Measurements from ENCODE around the gene ENDOV.

The ENDOV gene

GRCh38 chr17:80437532-80437931, 22.6 kb downstream of the ENDOV start:
- no peak overlapping the region for H3K4me3 ChIP-seq (ENCODE audit: low read length)
- peaks cover 7% of the 10 kb centered on the region for H3K27me3 ChIP-seq (ENCODE audit: control insufficient read depth, insufficient read depth, low read length)
- no peaks in the 10 kb centered on the region for H3K4me1 ChIP-seq (ENCODE audit: control insufficient read depth, low read depth, low read length)
- no peak overlapping the region for H3K27ac ChIP-seq (ENCODE audit: low read length)
- no peaks in the 10 kb centered on the region for H3K9me3 ChIP-seq (ENCODE audit: control insufficient read depth, low read depth, low read length)
- H3K36me3 ChIP-seq (ENCODE audit: control insufficient read depth, low read depth, low read length), result no peaks in the 10 kb centered on the region
- H3K9ac ChIP-seq (ENCODE audit: low read length), result no peak overlapping the region

DNA sequence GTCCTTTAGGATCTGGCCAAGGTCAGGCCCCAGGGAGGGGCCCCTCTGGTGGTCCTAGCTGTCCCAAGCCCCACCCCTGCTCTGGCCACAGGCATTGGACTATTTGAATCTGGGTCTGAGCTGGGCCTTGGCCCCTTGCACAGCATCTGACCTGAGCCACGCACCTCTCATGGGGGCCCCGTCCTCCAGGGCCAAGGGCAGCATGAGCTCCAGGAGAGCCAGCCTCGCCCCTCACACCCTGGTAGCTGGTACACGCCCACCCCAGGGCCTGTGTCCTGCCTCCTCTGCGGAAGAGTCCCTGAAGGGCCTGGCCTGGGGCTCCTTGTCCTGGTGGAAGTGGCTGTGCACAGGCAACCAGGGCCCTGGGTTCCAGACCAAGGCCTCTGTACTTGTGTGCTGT, 23.8 kb downstream of the ENDOV start:
- H3K9ac ChIP-seq (ENCODE audit: low read length), result no peak overlapping the region
- no peaks in the 10 kb centered on the region for H3K36me3 ChIP-seq (ENCODE audit: control insufficient read depth, low read depth, low read length)
- no peak overlapping the region for H3K27ac ChIP-seq (ENCODE audit: low read length)
- no peaks in the 10 kb centered on the region for H3K9me3 ChIP-seq (ENCODE audit: control insufficient read depth, low read depth, low read length)
- H3K4me3 ChIP-seq (ENCODE audit: low read length), result no peak overlapping the region
- no peaks in the 10 kb centered on the region for H3K4me1 ChIP-seq (ENCODE audit: control insufficient read depth, low read depth, low read length)
- H3K27me3 ChIP-seq (ENCODE audit: control insufficient read depth, insufficient read depth, low read length), result peaks cover 19% of the 10 kb centered on the region

GRCh38 chr17:80439499-80439898, 24.5 kb downstream of the ENDOV start:
- no peak overlapping the region for H3K27ac ChIP-seq (ENCODE audit: low read length)
- H3K27me3 ChIP-seq (ENCODE audit: control insufficient read depth, insufficient read depth, low read length), result peaks cover 19% of the 10 kb centered on the region
- H3K9me3 ChIP-seq (ENCODE audit: control insufficient read depth, low read depth, low read length), result no peaks in the 10 kb centered on the region
- no peaks in the 10 kb centered on the region for H3K4me1 ChIP-seq (ENCODE audit: control insufficient read depth, low read depth, low read length)
- H3K36me3 ChIP-seq (ENCODE audit: control insufficient read depth, low read depth, low read length), result no peaks in the 10 kb centered on the region
- H3K9ac ChIP-seq (ENCODE audit: low read length), result no peak overlapping the region
- no peak overlapping the region for H3K4me3 ChIP-seq (ENCODE audit: low read length)

DNA sequence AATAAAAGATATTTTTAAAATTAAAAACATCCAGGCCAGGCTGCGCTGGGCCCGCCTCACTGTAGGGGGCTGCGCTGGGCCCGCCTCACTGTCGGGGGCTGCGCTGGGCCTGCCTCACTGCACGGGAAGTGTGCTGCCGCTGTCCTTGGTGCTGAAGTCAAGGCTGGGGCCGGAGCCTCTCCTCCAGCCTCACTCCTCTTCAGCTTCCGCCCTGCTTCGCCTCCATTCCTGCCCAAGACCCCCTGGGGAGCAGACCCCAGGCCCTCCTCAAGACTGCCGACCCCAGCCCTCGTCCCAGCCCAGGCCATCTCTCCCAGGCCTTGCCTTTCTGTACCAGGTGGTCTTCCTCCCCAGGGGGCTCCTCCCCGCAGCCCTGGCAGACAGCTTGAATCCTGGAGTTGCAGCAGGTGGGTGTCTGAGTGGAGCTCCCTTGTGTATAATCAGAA, 26.2 kb downstream of the ENDOV start:
- Histone ChIP-seq H3K36me3 (ENCODE audit: control insufficient read depth, low read depth, low read length) (no peaks in the 10 kb centered on the region), H3K9me3 (ENCODE audit: control insufficient read depth, low read depth, low read length) (no peaks in the 10 kb centered on the region), H3K4me3 (ENCODE audit: low read length) (no peak overlapping the region), H3K27ac (ENCODE audit: low read length) (no peak overlapping the region), H3K9ac (ENCODE audit: low read length) (no peak overlapping the region), H3K4me1 (ENCODE audit: control insufficient read depth, low read depth, low read length) (no peaks in the 10 kb centered on the region), H3K27me3 (ENCODE audit: control insufficient read depth, insufficient read depth, low read length) (peaks cover 19% of the 10 kb centered on the region)

- H3K9me3 ChIP-seq (ENCODE audit: control insufficient read depth, low read depth, low read length), result no peaks in the 10 kb centered on the region
- no peaks in the 10 kb centered on the region for H3K4me1 ChIP-seq (ENCODE audit: control insufficient read depth, low read depth, low read length)
- no peak overlapping the region for H3K27ac ChIP-seq (ENCODE audit: low read length)
These were observed 26.8 kb downstream of the ENDOV start for GRCh38 chr17:80441598-80442322.

GRCh38 chr17:80442323-80442659, 27.3 kb downstream of the ENDOV start:
- H3K27me3 ChIP-seq (ENCODE audit: control insufficient read depth, insufficient read depth, low read length), result peaks cover 19% of the 10 kb centered on the region
- no peak overlapping the region for H3K27ac ChIP-seq (ENCODE audit: low read length)
- no peaks in the 10 kb centered on the region for H3K36me3 ChIP-seq (ENCODE audit: control insufficient read depth, low read depth, low read length)
- H3K4me1 ChIP-seq (ENCODE audit: control insufficient read depth, low read depth, low read length), result no peaks in the 10 kb centered on the region
- H3K4me3 ChIP-seq (ENCODE audit: low read length), result no peak overlapping the region
- H3K9ac ChIP-seq (ENCODE audit: low read length), result no peak overlapping the region
- no peaks in the 10 kb centered on the region for H3K9me3 ChIP-seq (ENCODE audit: control insufficient read depth, low read depth, low read length)

More at GRCh38 chr17:80441598-80442322, 26.8 kb downstream of the ENDOV start:
- H3K27me3 ChIP-seq (ENCODE audit: control insufficient read depth, insufficient read depth, low read length), result peaks cover 19% of the 10 kb centered on the region
- H3K9ac ChIP-seq (ENCODE audit: low read length), result no peak overlapping the region
- H3K4me3 ChIP-seq (ENCODE audit: low read length), result no peak overlapping the region
- no peaks in the 10 kb centered on the region for H3K36me3 ChIP-seq (ENCODE audit: control insufficient read depth, low read depth, low read length)

- Histone ChIP-seq H3K27ac (ENCODE audit: low read length) (no peak overlapping the region), H3K9me3 (ENCODE audit: control insufficient read depth, low read depth, low read length) (no peaks in the 10 kb centered on the region), H3K27me3 (ENCODE audit: control insufficient read depth, insufficient read depth, low read length) (peaks cover 22% of the 10 kb centered on the region), H3K9ac (ENCODE audit: low read length) (no peak overlapping the region), H3K4me1 (ENCODE audit: control insufficient read depth, low read depth, low read length) (no peaks in the 10 kb centered on the region), H3K36me3 (ENCODE audit: control insufficient read depth, low read depth, low read length) (no peaks in the 10 kb centered on the region), H3K4me3 (ENCODE audit: low read length) (no peak overlapping the region)
These were observed 27.8 kb downstream of the ENDOV start for GRCh38 chr17:80442764-80443163.

GRCh38 chr17:80443498-80443897, 28.5 kb downstream of the ENDOV start:
- Histone ChIP-seq H3K4me3 (ENCODE audit: low read length) (no peak overlapping the region), H3K9me3 (ENCODE audit: control insufficient read depth, low read depth, low read length) (no peaks in the 10 kb centered on the region), H3K9ac (ENCODE audit: low read length) (no peak overlapping the region), H3K36me3 (ENCODE audit: control insufficient read depth, low read depth, low read length) (no peaks in the 10 kb centered on the region), H3K27me3 (ENCODE audit: control insufficient read depth, insufficient read depth, low read length) (peaks cover 29% of the 10 kb centered on the region), H3K4me1 (ENCODE audit: control insufficient read depth, low read depth, low read length) (no peaks in the 10 kb centered on the region), H3K27ac (ENCODE audit: low read length) (no peak overlapping the region)

DNA sequence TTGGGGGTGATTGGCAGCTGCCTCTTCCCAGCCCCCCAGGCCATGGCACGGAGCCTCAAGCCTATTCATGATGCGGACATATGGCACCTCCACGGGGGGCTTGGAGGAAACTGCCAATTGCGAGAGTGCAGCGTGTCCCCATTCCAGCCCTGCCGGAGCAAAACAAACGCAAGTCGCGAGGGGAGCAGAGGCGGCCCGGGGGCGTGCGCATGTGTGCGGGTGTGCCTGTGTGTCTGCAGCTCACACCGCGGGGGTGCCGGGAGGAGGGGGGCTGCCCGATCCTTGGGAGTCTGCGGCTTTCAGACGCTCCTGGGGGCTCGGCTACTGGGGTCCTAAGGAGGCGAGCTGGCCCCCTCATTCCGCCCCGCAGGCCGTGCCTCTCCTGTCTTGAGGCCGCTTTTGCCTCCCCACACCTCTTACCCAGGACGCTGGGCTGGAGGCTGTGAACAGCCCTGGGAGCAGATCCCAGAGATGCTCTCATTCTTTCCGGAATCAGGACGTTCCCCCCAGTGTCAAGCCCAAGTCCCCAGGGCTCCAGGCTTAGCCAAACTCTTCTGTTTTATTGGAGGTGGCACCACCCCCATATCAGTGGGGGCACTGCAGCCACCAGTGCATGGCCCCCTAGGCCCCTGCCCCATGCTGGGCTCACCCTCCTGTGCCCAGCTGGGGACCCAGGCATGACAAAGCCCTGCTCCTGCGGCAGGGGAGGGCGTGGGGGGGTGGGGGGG, 29.1 kb downstream of the ENDOV start:
- Histone ChIP-seq H3K4me3 (ENCODE audit: low read length) (peak overlapping the region; percentile 2), H3K27ac (ENCODE audit: low read length) (no peak overlapping the region), H3K9me3 (ENCODE audit: control insufficient read depth, low read depth, low read length) (no peaks in the 10 kb centered on the region), H3K4me1 (ENCODE audit: control insufficient read depth, low read depth, low read length) (no peaks in the 10 kb centered on the region), H3K27me3 (ENCODE audit: control insufficient read depth, insufficient read depth, low read length) (peaks cover 29% of the 10 kb centered on the region), H3K36me3 (ENCODE audit: control insufficient read depth, low read depth, low read length) (no peaks in the 10 kb centered on the region), H3K9ac (ENCODE audit: low read length) (no peak overlapping the region)

- H3K27ac ChIP-seq (ENCODE audit: low read length), result no peak overlapping the region
- no peaks in the 10 kb centered on the region for H3K9me3 ChIP-seq (ENCODE audit: control insufficient read depth, low read depth, low read length)
- H3K9ac ChIP-seq (ENCODE audit: low read length), result no peak overlapping the region
- no peak overlapping the region for H3K4me3 ChIP-seq (ENCODE audit: low read length)
- H3K27me3 ChIP-seq (ENCODE audit: control insufficient read depth, insufficient read depth, low read length), result peaks cover 29% of the 10 kb centered on the region
- H3K36me3 ChIP-seq (ENCODE audit: control insufficient read depth, low read depth, low read length), result no peaks in the 10 kb centered on the region
- no peaks in the 10 kb centered on the region for H3K4me1 ChIP-seq (ENCODE audit: control insufficient read depth, low read depth, low read length)
These were observed 29.6 kb downstream of the ENDOV start for GRCh38 chr17:80444644-80444979.

DNA sequence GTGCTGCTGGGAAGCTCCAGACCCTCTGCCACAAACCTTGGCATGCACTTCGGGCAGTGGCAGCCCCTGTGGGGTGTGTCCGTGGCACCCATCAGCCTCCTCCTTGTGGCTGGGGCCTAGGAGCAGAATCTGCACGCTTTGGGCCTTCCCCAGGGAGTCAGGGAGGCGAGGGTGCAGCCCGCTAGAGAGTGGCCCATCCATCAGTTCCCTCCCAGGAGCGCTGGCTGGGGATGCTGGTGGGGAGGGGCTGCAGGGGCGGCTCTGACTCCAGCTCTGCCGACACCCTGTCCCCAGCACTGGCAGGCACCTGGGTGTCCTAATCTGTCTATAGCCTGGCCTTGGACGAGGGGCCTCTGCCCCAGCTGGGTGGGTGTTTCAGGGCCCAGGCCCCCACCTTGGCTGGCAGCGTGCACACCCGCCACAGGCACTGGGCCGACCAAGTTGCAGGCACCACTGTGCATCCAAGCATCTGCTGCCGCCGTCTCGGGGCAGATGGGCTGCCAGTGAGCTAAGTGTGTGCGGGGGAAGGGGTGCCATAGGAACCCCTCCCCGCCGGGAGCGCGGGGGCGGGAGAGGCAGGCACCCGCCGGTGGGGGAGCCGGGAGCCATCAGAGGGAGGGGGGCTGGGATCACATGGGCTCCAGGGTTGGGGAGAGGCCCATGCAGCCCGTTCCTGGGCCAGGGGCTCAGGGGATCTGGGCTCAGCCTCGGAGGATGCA, 30.2 kb downstream of the ENDOV start:
- Histone ChIP-seq H3K4me3 (ENCODE audit: low read length) (no peak overlapping the region), H3K9me3 (ENCODE audit: control insufficient read depth, low read depth, low read length) (no peaks in the 10 kb centered on the region), H3K4me1 (ENCODE audit: control insufficient read depth, low read depth, low read length) (no peaks in the 10 kb centered on the region), H3K27me3 (ENCODE audit: control insufficient read depth, insufficient read depth, low read length) (peaks cover 29% of the 10 kb centered on the region), H3K9ac (ENCODE audit: low read length) (no peak overlapping the region), H3K36me3 (ENCODE audit: control insufficient read depth, low read depth, low read length) (no peaks in the 10 kb centered on the region), H3K27ac (ENCODE audit: low read length) (no peak overlapping the region)
